OCI-LY3 (cell line): ENCODE measurements around the gene CNDP2.
"Not testable (repeated sequence)": the region's sequence is repeated elsewhere in the genome, so short reads cannot be mapped to it uniquely, and the experiment has no call there.

Experiments
- H2AFZ ChIP-seq: fragments of 200-600, 300-600 bp; shearing (Covaris generic); 2 replicates; pipeline ENCODE4 v1.6.0; 2014; ENCODE audit warnings: antibody characterized with exemption, low read depth, low read length
- H3K27ac ChIP-seq: fragments of 200-600, 300-600 bp; sonication (generic); 2 replicates; pipeline ENCODE4 v1.5.1; 2014; ENCODE audit warnings: mild to moderate bottlenecking, low read length, moderate library complexity, mixed read lengths
- H3K27me3 ChIP-seq: fragments of 200-600, 300-600 bp; sonication (generic); 2 replicates; pipeline ENCODE4 v1.6.1; 2014; ENCODE audit warnings: low read depth, low read length, mixed read lengths
- H3K36me3 ChIP-seq: fragments of 200-600, 300-600 bp; sonication (generic); replicated peaks from 2 replicates; pipeline ENCODE3; 2014; ENCODE audit warnings: low read depth, low read length, mixed read lengths
- H3K4me1 ChIP-seq: fragments of 300-600, 200-600 bp; sonication (generic); 2 replicates; pipeline ENCODE4 v1.6.1; 2014; ENCODE audit warnings: low read length, mixed read lengths
- H3K4me2 ChIP-seq: fragments of 200-600, 300-600 bp; sonication (generic); 2 replicates; pipeline ENCODE4 v1.6.1; 2014; ENCODE audit warnings: low read length, mixed read lengths
- H3K4me3 ChIP-seq: fragments of 300-600, 200-600 bp; sonication (generic); 2 replicates; pipeline ENCODE4 v1.5.1; 2014; ENCODE audit warnings: antibody characterized with exemption, mild to moderate bottlenecking, low read length, moderate library complexity
- H3K79me2 ChIP-seq: fragments of 300-600, 200-600 bp; shearing (Covaris generic); 2 replicates; pipeline ENCODE4 v1.6.1; 2014; ENCODE audit warnings: mild to moderate bottlenecking, low read length, mixed read lengths
- H3K9ac ChIP-seq: fragments of 300-600, 200-600 bp; shearing (Covaris generic); 2 replicates; pipeline ENCODE4 v1.6.0; 2014; ENCODE audit warnings: mild to moderate bottlenecking, low read length, moderate library complexity
- H3K9me3 ChIP-seq: fragments of 200-600, 300-600 bp; shearing (Covaris generic); 2 replicates; pipeline ENCODE4 v1.6.1; 2014; ENCODE audit warnings: low read length, mixed read lengths; ENCODE audit not compliant: insufficient read depth
- H4K20me1 ChIP-seq: fragments of 200-600, 300-600 bp; sonication (generic); 2 replicates; pipeline ENCODE4 v1.6.1; 2016; ENCODE audit warnings: low read length, mixed read lengths; ENCODE audit not compliant: insufficient read depth
- CTCF ChIP-seq: fragments of 200-600, 300-600 bp; sonication (generic); IDR thresholded peaks from 2 replicates; pipeline ENCODE4 v1.5.1; 2014; ENCODE audit warnings: antibody characterized with exemption, low read length, low read depth
- EZH2phosphoT487 ChIP-seq: fragments of 200-600 bp; shearing (Covaris generic); IDR thresholded peaks from 2 replicates; pipeline ENCODE4 v1.6.1; 2018; ENCODE audit warnings: antibody characterized with exemption, mixed run types, low read depth

The CNDP2 gene

GRCh38 chr18:74499633-74500032 is 3.5 kb downstream of the CNDP2 start:
- peaks cover 63% of the 10 kb centered on the region for H3K79me2 ChIP-seq
- H3K4me2 ChIP-seq = peak overlapping the region; percentile 88
- H4K20me1 ChIP-seq = no peaks in the 10 kb centered on the region
- H3K27ac ChIP-seq = peak overlapping the region; percentile 75
- H2AFZ ChIP-seq = peak overlapping the region; percentile 48
- H3K4me1 ChIP-seq = peaks cover 43% of the 10 kb centered on the region
- H3K4me3 ChIP-seq = peak overlapping the region; percentile 84
- no peaks in the 10 kb centered on the region for H3K27me3 ChIP-seq
- H3K9ac ChIP-seq = peak overlapping the region; percentile 77
- peaks cover 37% of the 10 kb centered on the region for H3K36me3 ChIP-seq
- no peaks in the 10 kb centered on the region for H3K9me3 ChIP-seq
- no peak for TF ChIP-seq EZH2phosphoT487
- no peak for TF ChIP-seq CTCF

GRCh38 chr18:74500372-74500771 is 4.2 kb downstream of the CNDP2 start:
- Histone ChIP-seq H3K36me3 (peaks cover 39% of the 10 kb centered on the region), H3K4me2 (peak overlapping the region; percentile 88), H3K9me3 (no peaks in the 10 kb centered on the region), H3K79me2 (peaks cover 64% of the 10 kb centered on the region), H3K9ac (peak overlapping the region; percentile 77), H2AFZ (no peak overlapping the region), H3K4me3 (peak overlapping the region; percentile 84), H3K27me3 (no peaks in the 10 kb centered on the region), H3K4me1 (peaks cover 43% of the 10 kb centered on the region), H4K20me1 (no peaks in the 10 kb centered on the region), H3K27ac (peak overlapping the region; percentile 75)
- TF ChIP-seq CTCF (no peak), EZH2phosphoT487 (no peak)

- Histone ChIP-seq H3K4me3 (peak overlapping the region; percentile 84), H3K4me2 (peak overlapping the region; percentile 88), H3K79me2 (peaks cover 64% of the 10 kb centered on the region), H3K36me3 (peaks cover 43% of the 10 kb centered on the region), H3K9ac (peak overlapping the region; percentile 77), H3K4me1 (peaks cover 43% of the 10 kb centered on the region), H3K27ac (peak overlapping the region; percentile 75)
- not testable (repeated sequence) for H3K9me3 ChIP-seq, H4K20me1 ChIP-seq, H2AFZ ChIP-seq, H3K27me3 ChIP-seq
These were observed 4.6 kb downstream of the CNDP2 start for GRCh38 chr18:74500774-74501173.

GRCh38 chr18:74501386-74501785 is 5.2 kb downstream of the CNDP2 start:
- Histone ChIP-seq H3K27me3 (no peaks in the 10 kb centered on the region), H3K9me3 (no peaks in the 10 kb centered on the region), H3K9ac (peak overlapping the region; percentile 77), H3K27ac (peak overlapping the region; percentile 75), H4K20me1 (no peaks in the 10 kb centered on the region), H3K79me2 (peaks cover 62% of the 10 kb centered on the region), H3K4me2 (peak overlapping the region; percentile 88), H2AFZ (no peak overlapping the region), H3K4me1 (peaks cover 43% of the 10 kb centered on the region), H3K36me3 (peaks cover 45% of the 10 kb centered on the region), H3K4me3 (peak overlapping the region; percentile 84)
- TF ChIP-seq EZH2phosphoT487 = no peak
- TF ChIP-seq CTCF = no peak

GRCh38 chr18:74503137-74503536 is 7.0 kb downstream of the CNDP2 start:
- Histone ChIP-seq H3K36me3 (peaks cover 59% of the 10 kb centered on the region), H3K4me3 (no peak overlapping the region), H2AFZ (no peak overlapping the region), H3K4me2 (no peak overlapping the region), H3K4me1 (peaks cover 30% of the 10 kb centered on the region), H3K27ac (no peak overlapping the region), H3K9me3 (no peaks in the 10 kb centered on the region), H3K9ac (no peak overlapping the region), H4K20me1 (no peaks in the 10 kb centered on the region), H3K79me2 (peaks cover 52% of the 10 kb centered on the region), H3K27me3 (no peaks in the 10 kb centered on the region)
- TF ChIP-seq CTCF (no peak), EZH2phosphoT487 (no peak)
